Measurements from ENCODE around the gene SLAMF8. TPM values are rescaled to one million over a fixed set of nuclear protein-coding genes. Genes with fewer than 3 reads are reported as not detected.

SLAMF8 gene
- polyA plus RNA-seq, 1 donor from 2014 or later = not detected

GRCh38 chr1:159845751-159846629, 19.3 kb downstream of the SLAMF8 start:
- H3K9ac ChIP-seq (ENCODE audit: low read length) = no peak overlapping the region
- peaks cover 52% of the 10 kb centered on the region for H3K27me3 ChIP-seq (ENCODE audit: insufficient read depth, low read depth, low read length)
- no peak overlapping the region for H2AFZ ChIP-seq (ENCODE audit: low read depth, low read length)
- H3F3A ChIP-seq (ENCODE audit: insufficient read depth, low read length, poor library complexity, severe bottlenecking) = no peaks in the 10 kb centered on the region
- no peak overlapping the region for H3K4me2 ChIP-seq (ENCODE audit: low read length)
- TF ChIP-seq CTCF (IDR thresholded peaks at IDR 0.05; ENCODE audit: poor library complexity, severe bottlenecking) = no peak
- no peak for TF ChIP-seq POLR2AphosphoS5 (IDR thresholded peaks at IDR 0.05)
- no peak for TF ChIP-seq EZH2 (IDR thresholded peaks at IDR 0.05; ENCODE audit: borderline replicate concordance, insufficient read depth, low read length, poor library complexity, severe bottlenecking)
- TF ChIP-seq RAD21 (conservative IDR thresholded peaks at IDR 0.05) = no peak
- no peak for TF ChIP-seq EP300 (conservative IDR thresholded peaks at IDR 0.05; ENCODE audit: poor library complexity, severe bottlenecking)
- TF ChIP-seq MXI1 (conservative IDR thresholded peaks at IDR 0.05; ENCODE audit: poor library complexity, severe bottlenecking) = no peak
- no peak for TF ChIP-seq REST (IDR thresholded peaks at IDR 0.05; ENCODE audit: borderline replicate concordance)
- no peak for TF ChIP-seq SMC3 (conservative IDR thresholded peaks at IDR 0.05; ENCODE audit: poor library complexity)
- no peak for TF ChIP-seq TAF1 (IDR thresholded peaks at IDR 0.05; ENCODE audit: low read depth)
- no peaks in the 10 kb centered on the region for H3K9me3 ChIP-seq (ENCODE audit: low read length)
- H3K79me2 ChIP-seq (replicated peaks; ENCODE audit: insufficient read depth, low read length) = no peaks in the 10 kb centered on the region
- H4K20me1 ChIP-seq (ENCODE audit: insufficient read depth) = no peaks in the 10 kb centered on the region
- no peaks in the 10 kb centered on the region for H3K9me2 ChIP-seq (ENCODE audit: insufficient read depth, low read length)
- H3K4me3 ChIP-seq (ENCODE audit: low read length) = no peak overlapping the region
- no peaks in the 10 kb centered on the region for H3K36me3 ChIP-seq (ENCODE audit: insufficient read depth, low read length)
- H3K27ac ChIP-seq (ENCODE audit: low read length) = no peak overlapping the region

GRCh38 chr1:159847231-159847630, 20.6 kb downstream of the SLAMF8 start:
- no peak overlapping the region for H3K27ac ChIP-seq (ENCODE audit: low read length)
- H3F3A ChIP-seq (ENCODE audit: insufficient read depth, low read length, poor library complexity, severe bottlenecking) = no peaks in the 10 kb centered on the region
- no peaks in the 10 kb centered on the region for H3K36me3 ChIP-seq (ENCODE audit: insufficient read depth, low read length)
- no peak overlapping the region for H3K4me3 ChIP-seq (ENCODE audit: low read length)
- H3K9ac ChIP-seq (ENCODE audit: low read length) = no peak overlapping the region
- H3K79me2 ChIP-seq (replicated peaks; ENCODE audit: insufficient read depth, low read length) = no peaks in the 10 kb centered on the region
- H3K9me3 ChIP-seq (ENCODE audit: low read length) = no peaks in the 10 kb centered on the region
- TF ChIP-seq EP300 (conservative IDR thresholded peaks at IDR 0.05; ENCODE audit: poor library complexity, severe bottlenecking) (no peak), POLR2AphosphoS5 (IDR thresholded peaks at IDR 0.05) (no peak), EZH2 (IDR thresholded peaks at IDR 0.05; ENCODE audit: borderline replicate concordance, insufficient read depth, low read length, poor library complexity, severe bottlenecking) (no peak), SMC3 (conservative IDR thresholded peaks at IDR 0.05; ENCODE audit: poor library complexity) (no peak), RAD21 (conservative IDR thresholded peaks at IDR 0.05) (no peak), CTCF (IDR thresholded peaks at IDR 0.05; ENCODE audit: poor library complexity, severe bottlenecking) (no peak), TAF1 (IDR thresholded peaks at IDR 0.05; ENCODE audit: low read depth) (no peak), MXI1 (conservative IDR thresholded peaks at IDR 0.05; ENCODE audit: poor library complexity, severe bottlenecking) (no peak)
- no peaks in the 10 kb centered on the region for H3K9me2 ChIP-seq (ENCODE audit: insufficient read depth, low read length)
- peaks cover 47% of the 10 kb centered on the region for H3K27me3 ChIP-seq (ENCODE audit: insufficient read depth, low read depth, low read length)
- no peak overlapping the region for H3K4me2 ChIP-seq (ENCODE audit: low read length)
- H2AFZ ChIP-seq (ENCODE audit: low read depth, low read length) = no peak overlapping the region
- no peaks in the 10 kb centered on the region for H4K20me1 ChIP-seq (ENCODE audit: insufficient read depth)

Data from neural cell (in vitro differentiated cells).